Endothelial cell of umbilical vein (primary cell): Measurements from ENCODE around the gene MAG. TPM values are rescaled to one million over a fixed set of nuclear protein-coding genes. Genes with fewer than 3 reads are reported as not detected.

Experiments used
- BruUV-seq: library from RNA; stranded (reverse); fragments of 400-500 nt; replicated peaks from 2 replicates; lab custom pipeline; 2021; lab: Mats Ljungman, UMichigan
- CTCF ChIA-PET: fragments of 300-600, 350-600 bp; sonication (Branson Sonifier 250); formaldehyde crosslinking; loops from one replicate; lab custom pipeline; 2021; ENCODE audit warnings: antibody characterized with exemption, inconsistent platforms; lab: Charles Lee
- POLR2A ChIA-PET: fragments of 300-600, 350-600 bp; sonication (Branson Sonifier 250); formaldehyde crosslinking; loops from one replicate; lab custom pipeline; 2021; ENCODE audit warnings: antibody characterized with exemption, inconsistent platforms; lab: Charles Lee
- DNase-seq: peaks from one replicate; pipeline ENCODE4 v3.0.0-alpha.2; 2011; ENCODE audit warnings: low read depth, low spot score
- FAIRE-seq: peaks from 2 replicates; lab custom pipeline; 2011; peaks lifted over from hg19 to GRCh38; lab: Jason Lieb, UNC
- H2AFZ ChIP-seq: 2 replicates; pipeline ENCODE4 v1.6.0; 2012; ENCODE audit warnings: low read depth, low read length, control low read depth, inconsistent platforms
- H3K27ac ChIP-seq: 2 replicates; pipeline ENCODE4 v1.5.1; 2011; ENCODE audit warnings: low read depth, mild to moderate bottlenecking, control low read depth, low read length, moderate library complexity; ENCODE audit not compliant: insufficient read depth
- H3K27me3 ChIP-seq, 2 experiments: 2 replicates each; pipeline versions ENCODE4 v1.6.0 to v1.6.1; 2011; ENCODE audit warnings: low read length in 2 of 2, mixed read lengths in 1 of 2; ENCODE audit not compliant: control insufficient read depth in 2 of 2, insufficient read depth in 2 of 2
- H3K36me3 ChIP-seq, 2 experiments: 2 replicates in 1 of 2; 3 replicates in 1 of 2; pipeline ENCODE4 v1.5.1; 2011; ENCODE audit warnings: low read length in 2 of 2, mild to moderate bottlenecking in 1 of 2, moderate library complexity in 1 of 2; ENCODE audit not compliant: control insufficient read depth in 2 of 2, insufficient read depth in 2 of 2; ENCODE audit errors: extremely low read depth in 1 of 2
- H3K4me1 ChIP-seq: 3 replicates; pipeline ENCODE4 v1.5.1; 2011; ENCODE audit warnings: mild to moderate bottlenecking, low read length; ENCODE audit not compliant: control insufficient read depth, insufficient read depth; ENCODE audit errors: extremely low read depth
- H3K4me2 ChIP-seq: 2 replicates; pipeline ENCODE4 v1.6.1; 2011; ENCODE audit warnings: low read length, control low read depth, mixed read lengths; ENCODE audit not compliant: insufficient read depth
- H3K4me3 ChIP-seq, 3 experiments: fragments of 200-600 bp in 1 of 3; sonication (generic), shearing (Covaris generic) in 1 of 3; replicated peaks in 1 of 3; 2 replicates each; pipeline ENCODE4 v1.5.1; 2011 to 2016; ENCODE audit warnings: control low read depth in 3 of 3, low read length in 3 of 3, mild to moderate bottlenecking in 2 of 3, inconsistent platforms in 1 of 3, low read depth in 1 of 3, moderate library complexity in 1 of 3; ENCODE audit not compliant: insufficient read depth in 1 of 3
- H3K79me2 ChIP-seq: 2 replicates; pipeline ENCODE4 v1.6.0; 2012; ENCODE audit warnings: low read length, inconsistent platforms; ENCODE audit not compliant: control insufficient read depth, insufficient read depth
- H3K9ac ChIP-seq: replicated peaks from 2 replicates; pipeline ENCODE3; 2011; ENCODE audit warnings: low read length, control low read depth; ENCODE audit not compliant: insufficient read depth; ENCODE audit errors: extremely low read depth
- H3K9me1 ChIP-seq: replicated peaks from 3 replicates; pipeline ENCODE4 v1.6.0; 2011; ENCODE audit warnings: mild to moderate bottlenecking, low read length; ENCODE audit not compliant: control insufficient read depth, insufficient read depth; ENCODE audit errors: extremely low read depth
- H3K9me3 ChIP-seq: replicated peaks from 2 replicates; pipeline ENCODE4 v1.5.1; 2012; ENCODE audit warnings: low read length, inconsistent platforms; ENCODE audit not compliant: control insufficient read depth, insufficient read depth
- H4K20me1 ChIP-seq: replicated peaks from 2 replicates; pipeline ENCODE3; 2011; ENCODE audit warnings: mild to moderate bottlenecking, low read length; ENCODE audit not compliant: control insufficient read depth, insufficient read depth; ENCODE audit errors: extremely low read depth
- EZH2 ChIP-seq: IDR thresholded peaks from 2 replicates; pipeline ENCODE4 v1.6.1; 2012; ENCODE audit warnings: borderline replicate concordance, low read depth, mild to moderate bottlenecking, moderate library complexity, low read length, inconsistent platforms; ENCODE audit not compliant: severe bottlenecking
- FOS ChIP-seq: IDR thresholded peaks from 2 replicates; pipeline ENCODE4 v1.6.1; 2011; ENCODE audit warnings: mild to moderate bottlenecking, low read length, moderate library complexity, borderline replicate concordance; ENCODE audit not compliant: insufficient read depth
- GATA2 ChIP-seq: IDR thresholded peaks from 2 replicates; pipeline ENCODE4 v1.7.0; 2011; ENCODE audit warnings: low read depth, mild to moderate bottlenecking, moderate library complexity, mixed read lengths, low read length; ENCODE audit not compliant: insufficient read length, insufficient read depth
- JUN ChIP-seq: IDR thresholded peaks from 2 replicates; pipeline ENCODE4 v1.6.1; 2011; ENCODE audit warnings: borderline replicate concordance, low read depth; ENCODE audit not compliant: insufficient read length, insufficient read depth
- MYC ChIP-seq: IDR thresholded peaks from one replicate; pipeline ENCODE4 v1.6.1; 2011; ENCODE audit warnings: mild to moderate bottlenecking, low read depth, low read length
- POLR2A ChIP-seq: IDR thresholded peaks from 2 replicates; pipeline ENCODE4 v1.6.1; 2012; ENCODE audit warnings: low read depth, mild to moderate bottlenecking, control low read depth, low read length
- POLR2AphosphoS5 ChIP-seq: IDR thresholded peaks from 2 replicates; pipeline ENCODE4 v1.6.1; 2012; ENCODE audit warnings: low read depth, mild to moderate bottlenecking, control low read depth, low read length, moderate library complexity; ENCODE audit not compliant: insufficient read depth
- dilution Hi-C: fragments of 300-500 bp; cut with MboI; formaldehyde crosslinking; loops from one replicate; pipeline ENCODE4 v1.15.0; 2019; ENCODE audit warnings: low sequenced_read_pairs; ENCODE audit not compliant: extremely low pct_ligation_motif_present
- intact Hi-C: fragments of 100-400 bp; cut with micrococcal nuclease; formaldehyde crosslinking; loops from one replicate; pipeline ENCODE4 v1.10.0; 2022
- polyA plus RNA-seq, 4 experiments: library from polyadenylated mRNA; depleted of rRNA in 3 of 4; stranded (reverse) in 3 of 4; unstranded in 1 of 4; fragments of >200 nt; gene quantifications; 2 replicates each; pipeline versions ENCODE4 v1.2.1 to v1.2.3, GENCODE V29; 2011 to 2012; ENCODE audit warnings: missing spikeins in 1 of 4
- total RNA-seq: library from RNA; stranded (reverse); gene quantifications from 2 replicates; pipeline ENCODE4 v1.2.3, GENCODE V29; 2021
- TF ChIP-seq, protein P1 (sequence below), 2 donors: IDR thresholded peaks; 1 replicate in 1 of 2; 2 replicates in 1 of 2; pipeline ENCODE4 v1.5.1; 2011; ENCODE audit warnings: low read length in 2 of 2, mild to moderate bottlenecking in 2 of 2, moderate library complexity in 2 of 2, control low read depth in 1 of 2, inconsistent platforms in 1 of 2, low read depth in 1 of 2; ENCODE audit not compliant: insufficient read depth in 1 of 2; ENCODE audit errors: extremely low read depth in 1 of 2
- TF ChIP-seq, protein P2 (sequence below): IDR thresholded peaks from 2 replicates; pipeline ENCODE4 v1.6.1; 2011; ENCODE audit not compliant: insufficient read depth, insufficient read length

Gene MAG
- total and polyA plus RNA-seq, 2 donors (not counting 3 experiments of a cell fraction or from before 2014, with no cell fraction given): not detected

DNA sequence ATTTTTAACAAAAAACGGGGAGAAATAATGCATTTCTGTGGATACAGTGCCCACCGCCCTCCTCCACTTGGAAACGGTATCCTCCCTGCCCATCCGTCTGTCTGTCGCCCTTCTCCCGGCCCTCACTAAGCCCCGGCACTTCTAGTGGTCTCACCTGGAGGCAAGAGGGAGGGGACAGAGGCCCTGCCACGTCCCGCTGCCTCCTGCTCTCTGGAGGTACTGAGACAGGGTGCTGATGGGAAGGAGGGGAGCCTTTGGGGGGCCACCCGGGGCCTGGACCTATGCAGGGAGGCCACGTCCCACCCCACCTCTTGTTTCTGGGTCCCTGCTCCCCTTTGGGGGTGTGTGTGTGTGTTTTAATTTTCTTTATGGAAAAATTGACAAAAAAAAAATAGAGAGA, 12.6 kb upstream of the MAG start:
- H3K9me3 ChIP-seq: no peaks in the 10 kb centered on the region
- H3K27me3 ChIP-seq: peaks cover 1 to 4% of the 10 kb centered on the region in 2 experiments
- no peak for DNase-seq
- H3K9ac ChIP-seq: no peak overlapping the region
- CTCF ChIA-PET: interaction anchor here (2.5 kb wide), 1 partner anchor 10 kb away, joined by 9 read pairs; the partner anchor contains the start of gene USF2
- no peaks in the 10 kb centered on the region for H3K79me2 ChIP-seq
- no peak overlapping the region for H2AFZ ChIP-seq
- H3K36me3 ChIP-seq: peaks cover 3 to 15% of the 10 kb centered on the region in 2 experiments
- H3K4me2 ChIP-seq: no peak overlapping the region
- TF ChIP-seq, protein P1, sequence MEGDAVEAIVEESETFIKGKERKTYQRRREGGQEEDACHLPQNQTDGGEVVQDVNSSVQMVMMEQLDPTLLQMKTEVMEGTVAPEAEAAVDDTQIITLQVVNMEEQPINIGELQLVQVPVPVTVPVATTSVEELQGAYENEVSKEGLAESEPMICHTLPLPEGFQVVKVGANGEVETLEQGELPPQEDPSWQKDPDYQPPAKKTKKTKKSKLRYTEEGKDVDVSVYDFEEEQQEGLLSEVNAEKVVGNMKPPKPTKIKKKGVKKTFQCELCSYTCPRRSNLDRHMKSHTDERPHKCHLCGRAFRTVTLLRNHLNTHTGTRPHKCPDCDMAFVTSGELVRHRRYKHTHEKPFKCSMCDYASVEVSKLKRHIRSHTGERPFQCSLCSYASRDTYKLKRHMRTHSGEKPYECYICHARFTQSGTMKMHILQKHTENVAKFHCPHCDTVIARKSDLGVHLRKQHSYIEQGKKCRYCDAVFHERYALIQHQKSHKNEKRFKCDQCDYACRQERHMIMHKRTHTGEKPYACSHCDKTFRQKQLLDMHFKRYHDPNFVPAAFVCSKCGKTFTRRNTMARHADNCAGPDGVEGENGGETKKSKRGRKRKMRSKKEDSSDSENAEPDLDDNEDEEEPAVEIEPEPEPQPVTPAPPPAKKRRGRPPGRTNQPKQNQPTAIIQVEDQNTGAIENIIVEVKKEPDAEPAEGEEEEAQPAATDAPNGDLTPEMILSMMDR (IDR thresholded peaks at IDR 0.05; ENCODE audit: extremely low read depth in 1 of 2, insufficient read depth in 1 of 2, low read depth in 1 of 2, low read length in 2 of 2): no peak
- TF ChIP-seq, protein P2, sequence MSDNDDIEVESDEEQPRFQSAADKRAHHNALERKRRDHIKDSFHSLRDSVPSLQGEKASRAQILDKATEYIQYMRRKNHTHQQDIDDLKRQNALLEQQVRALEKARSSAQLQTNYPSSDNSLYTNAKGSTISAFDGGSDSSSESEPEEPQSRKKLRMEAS: no peak
- TF ChIP-seq MYC (no peak), FOS (no peak), POLR2AphosphoS5 (no peak), JUN (no peak), POLR2A (no peak), GATA2 (no peak), EZH2 (no peak)
- H3K4me1 ChIP-seq: no peaks in the 10 kb centered on the region
- BruUV-seq: TSS peak; percentile 45
- dilution Hi-C loops: no loop called here
- no peak overlapping the region for H3K4me3 ChIP-seq
- H3K27ac ChIP-seq: no peak overlapping the region
- FAIRE-seq: no peak
- H4K20me1 ChIP-seq: no peaks in the 10 kb centered on the region
- POLR2A ChIA-PET: no interaction called here
- intact Hi-C loops: no loop called here
- H3K9me1 ChIP-seq: no peaks in the 10 kb centered on the region
